PC-3 (cell line): ENCODE measurements around the gene BCL7C. TPM values are rescaled to one million over a fixed set of nuclear protein-coding genes. Genes with fewer than 3 reads are reported as not detected.

ENCODE experiments used
- ATAC-seq: fragments of 200-7000 bp; cut with Tn5 transposase; 2 replicates; pipeline ENCODE4 v1.9.1; 2020; ENCODE audit warnings: mild to moderate bottlenecking, moderate library complexity
- BruUV-seq: library from RNA; stranded (reverse); fragments of 400-500 nt; replicated peaks from 2 replicates; lab custom pipeline; 2021; lab: Mats Ljungman, UMichigan
- CTCF ChIA-PET: fragments of 300-600 bp; sonication (Branson Sonifier 250); formaldehyde crosslinking; loops from one replicate; lab custom pipeline; 2022; ENCODE audit warnings: antibody characterized with exemption; lab: Charles Lee
- POLR2A ChIA-PET: fragments of 300-600 bp; sonication (Branson Sonifier 250); formaldehyde crosslinking; loops from one replicate; lab custom pipeline; 2022; ENCODE audit warnings: antibody characterized with exemption; ENCODE audit not compliant: unreplicated experiment; lab: Charles Lee
- DNase-seq: peaks from one replicate; pipeline ENCODE4 v3.0.0-alpha.2; 2015
- H2AFZ ChIP-seq: fragments of 300-600 bp; sonication (generic); 2 replicates; pipeline ENCODE4 v1.6.0; 2016; ENCODE audit warnings: antibody characterized with exemption, low read length
- H3F3A ChIP-seq: fragments of 300-600 bp; sonication (generic); one replicate; pipeline ENCODE4 v1.6.0; 2017; ENCODE audit warnings: antibody characterized with exemption, low read length, control low read depth, mild to moderate bottlenecking; ENCODE audit not compliant: unreplicated experiment
- H3K27ac ChIP-seq: fragments of 300-600 bp; sonication (generic); 2 replicates; pipeline ENCODE4 v1.5.1; 2016; ENCODE audit warnings: mild to moderate bottlenecking, low read length
- H3K27me3 ChIP-seq: fragments of 300-600 bp; sonication (generic); 2 replicates; pipeline ENCODE4 v1.6.1; 2016; ENCODE audit warnings: low read length, mixed read lengths
- H3K36me3 ChIP-seq: fragments of 300-600 bp; sonication (generic); 2 replicates; pipeline ENCODE4 v1.6.1; 2016; ENCODE audit warnings: low read depth, mixed run types, low read length, mixed read lengths
- H3K4me1 ChIP-seq: fragments of 300-600 bp; sonication (generic); 2 replicates; pipeline ENCODE4 v1.5.1; 2016; ENCODE audit warnings: low read length; ENCODE audit not compliant: insufficient read depth
- H3K4me2 ChIP-seq: fragments of 300-600 bp; sonication (generic); 2 replicates; pipeline ENCODE4 v1.6.0; 2016; ENCODE audit warnings: low read length
- H3K4me3 ChIP-seq: fragments of 300-600 bp; sonication (generic); 2 replicates; pipeline ENCODE4 v1.5.1; 2016; ENCODE audit warnings: mild to moderate bottlenecking, low read length, mixed read lengths
- H3K79me2 ChIP-seq: fragments of 300-600 bp; sonication (generic); 2 replicates; pipeline ENCODE4 v1.6.1; 2017; ENCODE audit warnings: low read length, mixed read lengths
- H3K9ac ChIP-seq: fragments of 300-600 bp; sonication (generic); 2 replicates; pipeline ENCODE4 v1.6.0; 2016; ENCODE audit warnings: mild to moderate bottlenecking, low read length
- H3K9me2 ChIP-seq: fragments of 300-600 bp; sonication (generic); replicated peaks from 2 replicates; pipeline ENCODE4 v1.6.1; 2016; ENCODE audit warnings: mixed run types, low read length, mixed read lengths
- H3K9me3 ChIP-seq: fragments of 300-600 bp; sonication (generic); 2 replicates; pipeline ENCODE4 v1.6.1; 2016; ENCODE audit warnings: low read length, mixed read lengths
- H4K20me1 ChIP-seq: fragments of 300-600 bp; sonication (generic); 2 replicates; pipeline ENCODE4 v1.6.1; 2016; ENCODE audit warnings: low read length, mixed read lengths
- EZH2 ChIP-seq: fragments of 300-600 bp; sonication (generic); IDR thresholded peaks from one replicate; pipeline ENCODE4 v1.6.1; 2017; ENCODE audit warnings: antibody characterized with exemption, mild to moderate bottlenecking, low read length; ENCODE audit not compliant: unreplicated experiment
- EZH2phosphoT487 ChIP-seq: fragments of 300-600 bp; sonication (generic); IDR thresholded peaks from 2 replicates; pipeline ENCODE4 v1.6.1; 2018; ENCODE audit warnings: mild to moderate bottlenecking, antibody characterized with exemption, low read length, borderline replicate concordance
- intact Hi-C: fragments of 100-400 bp; cut with micrococcal nuclease; formaldehyde crosslinking; loops from 2 replicates; pipeline ENCODE4 v1.9.0; 2023
- total RNA-seq: library from RNA; depleted of rRNA; stranded (reverse); fragments of >200 nt; gene quantifications from 2 replicates; pipeline ENCODE4 v1.2.3, GENCODE V29; 2014
- TF ChIP-seq, protein P1 (sequence below): fragments of 300-600 bp; sonication (generic); conservative IDR thresholded peaks from 2 replicates; pipeline ENCODE4 v1.5.1; 2017; ENCODE audit warnings: antibody characterized with exemption, low read depth, mild to moderate bottlenecking, low read length

BCL7C gene
- total RNA-seq, 1 experiment from 2014 or later, result 75.6 TPM

DNA sequence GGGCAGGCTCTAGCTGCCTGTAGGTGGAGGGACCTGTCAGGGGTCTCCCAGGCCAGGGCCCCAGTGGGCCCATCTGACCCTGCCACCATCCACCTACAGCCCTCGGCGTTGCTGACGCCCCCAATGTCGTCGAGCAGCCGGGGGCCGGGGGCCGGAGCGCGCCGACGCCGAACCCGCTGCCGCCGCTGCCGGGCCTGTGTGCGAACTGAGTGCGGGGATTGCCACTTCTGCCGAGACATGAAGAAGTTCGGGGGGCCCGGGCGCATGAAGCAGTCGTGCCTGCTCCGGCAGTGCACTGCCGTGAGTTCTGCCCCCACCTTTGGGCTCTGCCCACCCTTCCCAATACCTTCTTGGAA is 31.7 kb upstream of the BCL7C start:
- no peak for ATAC-seq
- no peaks in the 10 kb centered on the region for H3F3A ChIP-seq
- H3K9me3 ChIP-seq, result no peaks in the 10 kb centered on the region
- H3K4me3 ChIP-seq, result no peak overlapping the region
- BruUV-seq, result no TSS peak
- no peaks in the 10 kb centered on the region; the same call in 1 of the 2 replicates for H3K36me3 ChIP-seq
- peaks cover 6% of the 10 kb centered on the region for H3K79me2 ChIP-seq
- peaks cover 7% of the 10 kb centered on the region for H3K4me1 ChIP-seq
- H3K9ac ChIP-seq, result no peak overlapping the region
- no peak overlapping the region for H3K27ac ChIP-seq
- intact Hi-C loops, result no loop called here
- H3K9me2 ChIP-seq, result no peaks in the 10 kb centered on the region
- ChIA-PET CTCF (no interaction called here), POLR2A (interaction anchor here (0.6 kb wide), 1 partner anchor 177 kb away, joined by 6 read pairs; the partner anchor contains the start of gene PHKG2)
- H4K20me1 ChIP-seq, result no peaks in the 10 kb centered on the region
- H3K4me2 ChIP-seq, result no peak overlapping the region
- no peak for DNase-seq
- H2AFZ ChIP-seq, result no peak overlapping the region
- no peaks in the 10 kb centered on the region for H3K27me3 ChIP-seq
- TF ChIP-seq EZH2phosphoT487 (no peak), EZH2 (no peak)
- TF ChIP-seq, protein P1, sequence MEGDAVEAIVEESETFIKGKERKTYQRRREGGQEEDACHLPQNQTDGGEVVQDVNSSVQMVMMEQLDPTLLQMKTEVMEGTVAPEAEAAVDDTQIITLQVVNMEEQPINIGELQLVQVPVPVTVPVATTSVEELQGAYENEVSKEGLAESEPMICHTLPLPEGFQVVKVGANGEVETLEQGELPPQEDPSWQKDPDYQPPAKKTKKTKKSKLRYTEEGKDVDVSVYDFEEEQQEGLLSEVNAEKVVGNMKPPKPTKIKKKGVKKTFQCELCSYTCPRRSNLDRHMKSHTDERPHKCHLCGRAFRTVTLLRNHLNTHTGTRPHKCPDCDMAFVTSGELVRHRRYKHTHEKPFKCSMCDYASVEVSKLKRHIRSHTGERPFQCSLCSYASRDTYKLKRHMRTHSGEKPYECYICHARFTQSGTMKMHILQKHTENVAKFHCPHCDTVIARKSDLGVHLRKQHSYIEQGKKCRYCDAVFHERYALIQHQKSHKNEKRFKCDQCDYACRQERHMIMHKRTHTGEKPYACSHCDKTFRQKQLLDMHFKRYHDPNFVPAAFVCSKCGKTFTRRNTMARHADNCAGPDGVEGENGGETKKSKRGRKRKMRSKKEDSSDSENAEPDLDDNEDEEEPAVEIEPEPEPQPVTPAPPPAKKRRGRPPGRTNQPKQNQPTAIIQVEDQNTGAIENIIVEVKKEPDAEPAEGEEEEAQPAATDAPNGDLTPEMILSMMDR, result no peak

DNA sequence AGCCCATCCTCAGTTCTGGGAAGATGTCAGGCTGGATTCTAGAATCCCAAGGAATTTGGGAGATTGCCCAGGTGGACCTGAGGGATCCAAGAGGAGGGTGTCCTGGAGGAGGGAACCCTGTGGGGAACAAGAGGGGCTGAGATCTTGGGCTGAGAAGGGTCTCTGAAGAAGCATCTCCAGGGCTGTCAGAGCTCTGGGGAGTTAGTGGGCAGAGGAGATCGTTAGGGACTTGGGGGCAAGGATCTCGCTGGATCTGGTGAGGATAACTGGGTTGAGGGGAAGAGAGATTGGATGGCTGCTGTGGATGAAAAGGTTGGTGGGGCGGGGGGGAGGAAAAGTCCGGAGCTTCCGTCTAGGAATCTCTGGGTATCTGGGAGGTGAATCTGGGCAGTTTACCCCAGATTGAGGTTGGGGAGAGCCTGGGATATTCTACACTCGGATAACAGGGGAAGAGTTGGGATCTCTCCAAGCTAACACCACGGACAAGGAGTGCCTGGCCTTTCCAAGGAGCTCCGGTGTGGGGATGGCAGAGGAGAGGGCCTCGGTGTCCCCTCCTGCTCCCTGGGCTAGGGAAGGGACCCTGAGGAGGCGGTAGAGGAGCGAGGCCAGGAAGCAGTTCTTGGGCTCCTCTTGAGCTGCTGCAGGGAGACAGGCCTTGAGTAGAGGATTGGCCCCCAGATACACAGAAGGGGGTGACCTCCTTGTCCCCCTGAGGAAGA is 31.2 kb upstream of the BCL7C start:
- ATAC-seq (no peak), DNase-seq (no peak)
- H3K4me2 ChIP-seq, result peak overlapping the region; percentile 88
- H3F3A ChIP-seq, result no peaks in the 10 kb centered on the region
- POLR2A ChIA-PET, result no interaction called here
- no peak overlapping the region for H2AFZ ChIP-seq
- H3K9ac ChIP-seq, result peak overlapping the region; percentile 31; the same call in 1 of the 2 replicates
- no peaks in the 10 kb centered on the region for H4K20me1 ChIP-seq
- no peak for TF ChIP-seq EZH2phosphoT487
- TF ChIP-seq, protein P1, result no peak
- TF ChIP-seq EZH2, result no peak
- CTCF ChIA-PET, result no interaction called here
- no TSS peak for BruUV-seq
- no peaks in the 10 kb centered on the region for H3K9me3 ChIP-seq
- H3K9me2 ChIP-seq, result no peaks in the 10 kb centered on the region
- intact Hi-C loops, result no loop called here
- peak overlapping the region; percentile 86 for H3K4me3 ChIP-seq
- H3K4me1 ChIP-seq, result peaks cover 7% of the 10 kb centered on the region
- no peaks in the 10 kb centered on the region for H3K27me3 ChIP-seq
- H3K79me2 ChIP-seq, result peaks cover 6% of the 10 kb centered on the region
- H3K36me3 ChIP-seq, result no peaks in the 10 kb centered on the region; the same call in 1 of the 2 replicates
- H3K27ac ChIP-seq, result no peak overlapping the region
